Neural crest cell (in vitro differentiated cells): ENCODE data around the gene EHD4. TPM values are rescaled to one million over a fixed set of nuclear protein-coding genes. Genes with fewer than 3 reads are reported as not detected.

Experiments used
- DNase-seq: peaks from one replicate; pipeline ENCODE4 v3.0.0; 2021; ENCODE audit warnings: low read depth, mixed read lengths, low spot score
- H3K27ac Mint-ChIP-seq: one replicate; pipeline ENCODE4 v1.8.0; 2021; ENCODE audit warnings: mild to moderate bottlenecking, mixed read lengths; ENCODE audit not compliant: unreplicated experiment
- H3K27me3 Mint-ChIP-seq: 2 replicates; pipeline ENCODE4 v1.8.0; 2021; ENCODE audit warnings: low read depth, mild to moderate bottlenecking, mixed read lengths
- H3K36me3 Mint-ChIP-seq: 2 replicates; pipeline ENCODE4 v1.8.0; 2021; ENCODE audit warnings: low read depth, mild to moderate bottlenecking, mixed read lengths
- H3K4me1 Mint-ChIP-seq: 2 replicates; pipeline ENCODE4 v1.8.0; 2021; ENCODE audit warnings: mixed read lengths
- H3K4me3 Mint-ChIP-seq: one replicate; pipeline ENCODE4 v1.8.0; 2021; ENCODE audit warnings: mild to moderate bottlenecking, mixed read lengths
- H3K9me3 Mint-ChIP-seq: 2 replicates; pipeline ENCODE4 v1.8.0; 2021; ENCODE audit warnings: mixed read lengths
- CTCF ChIP-seq: fragments of 200-600 bp; sonication (generic); conservative IDR thresholded peaks from 2 replicates; pipeline ENCODE4 v1.5.0; 2021; ENCODE audit warnings: antibody characterized with exemption, mild to moderate bottlenecking
- total RNA-seq: library from RNA; stranded (reverse); gene quantifications from 2 replicates; pipeline ENCODE4 v1.2.1, GENCODE V29; 2021

EHD4 gene
- total RNA-seq, 1 donor from 2014 or later: 8.3 TPM

GRCh38 chr15:41994171-41994650 is 21.9 kb upstream of the EHD4 start:
- no peak for TF ChIP-seq CTCF
- no peak overlapping the region for H3K27ac Mint-ChIP-seq

GRCh38 chr15:41993472-41994170 is 21.3 kb upstream of the EHD4 start:
- H3K27ac Mint-ChIP-seq: no peak overlapping the region

More at GRCh38 chr15:41994171-41994650, 21.9 kb upstream of the EHD4 start:
- no peaks in the 10 kb centered on the region for H3K36me3 Mint-ChIP-seq
- DNase-seq: no peak
- H3K27me3 Mint-ChIP-seq: no peaks in the 10 kb centered on the region
- H3K9me3 Mint-ChIP-seq: no peaks in the 10 kb centered on the region
- H3K4me1 Mint-ChIP-seq: peaks cover 8% of the 10 kb centered on the region
- H3K4me3 Mint-ChIP-seq: no peak overlapping the region

GRCh38 chr15:41992803-41993190 is 20.4 kb upstream of the EHD4 start:
- no peak for TF ChIP-seq CTCF
- no peaks in the 10 kb centered on the region for H3K27me3 Mint-ChIP-seq
- no peaks in the 10 kb centered on the region for H3K9me3 Mint-ChIP-seq
- no peak overlapping the region for H3K4me3 Mint-ChIP-seq
- DNase-seq: no peak
- no peak overlapping the region for H3K27ac Mint-ChIP-seq
- no peaks in the 10 kb centered on the region for H3K36me3 Mint-ChIP-seq
- peaks cover 8% of the 10 kb centered on the region for H3K4me1 Mint-ChIP-seq

More at GRCh38 chr15:41993472-41994170, 21.3 kb upstream of the EHD4 start:
- Mint-ChIP-seq H3K4me1 (peaks cover 8% of the 10 kb centered on the region), H3K27me3 (no peaks in the 10 kb centered on the region), H3K36me3 (no peaks in the 10 kb centered on the region), H3K9me3 (no peaks in the 10 kb centered on the region), H3K4me3 (no peak overlapping the region)
- TF ChIP-seq CTCF: no peak
- no peak for DNase-seq

GRCh38 chr15:41992151-41992802 is 19.9 kb upstream of the EHD4 start:
- Mint-ChIP-seq H3K27ac (no peak overlapping the region), H3K36me3 (no peaks in the 10 kb centered on the region), H3K4me1 (peaks cover 8% of the 10 kb centered on the region), H3K27me3 (no peaks in the 10 kb centered on the region), H3K4me3 (no peak overlapping the region), H3K9me3 (no peaks in the 10 kb centered on the region)
- no peak for TF ChIP-seq CTCF
- no peak for DNase-seq

GRCh38 chr15:41990691-41991090 is 18.3 kb upstream of the EHD4 start:
- TF ChIP-seq CTCF: no peak
- no peaks in the 10 kb centered on the region for H3K36me3 Mint-ChIP-seq
- H3K9me3 Mint-ChIP-seq: no peaks in the 10 kb centered on the region
- no peak overlapping the region for H3K27ac Mint-ChIP-seq
- H3K4me3 Mint-ChIP-seq: no peak overlapping the region
- no peaks in the 10 kb centered on the region for H3K27me3 Mint-ChIP-seq
- DNase-seq: no peak
- peaks cover 8% of the 10 kb centered on the region for H3K4me1 Mint-ChIP-seq
